GM13976 (cell line): ENCODE results near the gene CSNK1E.

Experiments
- DNase-seq: peaks from one replicate; pipeline ENCODE4 v3.0.0; 2012; ENCODE audit warnings: low spot score
- CTCF ChIP-seq: IDR thresholded peaks from 2 replicates; pipeline ENCODE4 v1.5.1; 2012; ENCODE audit warnings: borderline replicate concordance, mild to moderate bottlenecking; ENCODE audit not compliant: insufficient read depth; ENCODE audit errors: extremely low read depth, missing control alignments, control extremely low read depth
- in situ Hi-C: fragments of 300-500 bp; cut with MboI; formaldehyde crosslinking; loops from one replicate; pipeline ENCODE4 v1.12.0; 2022; ENCODE audit warnings: low sequenced_read_pairs, mixed read lengths, inconsistent platforms; ENCODE audit not compliant: unreplicated experiment

The CSNK1E gene

GRCh38 chr22:38316364-38317121 is 690 bp downstream of the CSNK1E start:
- peak; percentile 78 for DNase-seq
- TF ChIP-seq CTCF, result no peak
- in situ Hi-C loops, result no loop called here

DNA sequence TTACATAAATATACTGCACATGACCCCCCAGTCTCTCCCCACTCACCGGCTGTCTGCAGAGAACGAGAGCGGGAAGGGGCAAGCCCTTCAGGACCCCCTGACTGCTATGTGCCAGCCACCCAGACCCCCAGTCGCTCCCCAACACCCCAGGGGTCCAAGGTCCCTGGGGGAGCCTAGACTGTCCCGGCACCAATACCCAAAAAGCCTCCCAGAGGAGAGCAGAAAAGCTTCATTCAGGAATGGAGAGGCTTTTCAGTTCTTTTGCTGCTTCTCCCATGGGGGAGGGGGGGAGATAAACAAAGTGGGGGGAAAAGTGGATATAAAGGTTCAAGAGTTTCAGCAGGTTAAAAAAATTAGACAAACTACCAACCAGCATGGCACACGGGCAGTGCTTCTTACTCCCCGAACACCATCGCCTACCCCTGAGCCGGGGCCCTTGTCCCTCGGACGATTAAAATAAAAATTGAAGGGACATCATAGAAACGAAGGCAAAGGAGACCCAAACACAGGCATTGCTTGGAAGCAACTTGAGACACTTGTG is 1.3 kb downstream of the CSNK1E start:
- in situ Hi-C loops, result no loop called here
- no peak for TF ChIP-seq CTCF
- no peak for DNase-seq

DNA sequence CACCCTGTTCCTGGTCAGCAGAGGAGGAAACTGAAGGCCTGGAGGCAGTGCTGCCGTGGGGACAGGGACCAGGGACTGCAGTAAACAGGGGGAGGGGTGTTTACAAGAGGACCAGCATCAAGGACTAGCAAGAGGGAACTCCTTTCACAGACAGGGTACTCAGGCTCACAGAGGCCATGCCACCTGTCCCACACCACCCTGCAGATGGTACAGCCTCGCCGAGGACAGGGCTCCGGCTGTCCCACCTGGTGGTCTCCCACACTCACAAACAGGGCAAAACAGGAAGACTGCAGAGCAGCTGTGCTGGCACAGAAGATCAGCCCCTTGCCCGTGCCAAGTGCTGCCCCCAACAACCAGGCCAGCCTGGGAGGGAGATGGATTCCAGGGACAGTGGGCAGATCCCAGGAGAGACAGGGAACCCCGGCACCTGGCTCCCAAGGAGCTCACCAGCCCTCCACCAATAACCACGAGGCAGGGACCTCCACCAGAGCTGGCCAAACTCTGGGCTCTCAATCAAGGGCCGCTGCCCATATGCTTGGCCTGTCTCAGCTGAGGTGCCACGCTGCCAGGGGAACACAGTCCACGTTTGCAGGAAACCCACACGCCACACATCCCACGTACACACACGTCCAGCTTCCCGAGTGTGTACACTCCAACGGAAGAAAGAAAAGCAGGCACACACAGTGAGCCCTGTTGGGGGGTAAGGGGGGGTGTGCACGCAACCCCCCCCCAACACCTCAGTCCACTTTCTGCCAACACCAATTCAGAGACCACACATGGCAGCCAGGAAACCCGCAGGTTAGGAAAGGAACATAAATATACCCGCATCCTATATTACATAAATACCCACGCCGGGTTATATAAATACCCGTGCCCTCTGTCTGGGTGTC is 2.1 kb downstream of the CSNK1E start:
- no peak for TF ChIP-seq CTCF
- in situ Hi-C loops, result no loop called here
- no peak for DNase-seq

DNA sequence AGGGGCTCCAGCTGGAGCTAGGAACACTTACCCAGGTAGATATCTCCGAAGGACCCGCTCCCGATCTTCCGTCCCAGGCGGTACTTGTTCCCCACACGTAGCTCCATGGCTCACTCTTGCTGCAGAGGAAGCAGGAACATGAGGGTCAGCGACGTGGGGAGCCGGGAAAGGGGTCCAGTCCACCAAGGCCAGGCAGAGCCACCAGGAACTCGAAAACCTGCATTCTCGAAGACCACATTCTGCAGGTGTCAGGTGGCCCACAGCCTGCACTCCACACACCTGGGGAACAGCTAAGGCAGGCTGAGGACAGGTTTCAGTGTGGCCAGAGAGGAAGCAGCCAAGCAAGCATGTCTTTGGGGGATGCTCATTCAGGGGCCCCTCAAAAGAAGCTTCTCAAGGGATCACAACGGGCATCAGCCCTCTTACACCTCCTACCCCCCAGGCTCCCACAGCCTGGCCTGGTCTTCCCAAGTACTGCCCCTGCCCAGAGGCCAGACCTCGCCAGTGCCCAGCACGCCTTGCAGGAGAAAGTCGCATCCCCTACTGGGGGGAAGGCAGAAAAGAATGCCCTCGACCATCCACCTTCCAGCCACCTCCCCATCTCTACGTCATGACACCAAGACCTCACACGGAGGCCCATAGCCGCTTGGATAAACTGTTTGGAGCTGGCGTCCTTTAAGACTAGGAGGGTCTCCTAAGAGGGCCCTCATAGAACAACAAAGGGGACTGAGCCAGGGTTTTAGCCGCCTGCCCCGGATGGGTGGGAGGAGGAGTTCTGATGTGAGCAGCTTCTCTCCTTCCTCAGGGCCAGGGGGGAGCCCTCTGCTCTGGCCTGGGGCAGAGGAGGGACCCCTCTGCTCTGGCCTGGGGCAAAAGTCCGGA is 2.9 kb downstream of the CSNK1E start:
- TF ChIP-seq CTCF, result no peak
- DNase-seq, result no peak
- in situ Hi-C loops, result no loop called here

GRCh38 chr22:38313384-38313955 is 3.8 kb downstream of the CSNK1E start:
- TF ChIP-seq CTCF, result no peak
- in situ Hi-C loops, result no loop called here
- no peak for DNase-seq
